ENCODE measurements around the gene CLSTN3.
"Not testable (repeated sequence)": the region's sequence is repeated elsewhere in the genome, so short reads cannot be mapped to it uniquely, and the experiment has no call there.

Gene CLSTN3

GRCh38 chr12:7103837-7104584, 26.2 kb upstream of the CLSTN3 start:
- no peak for DNase-seq (ENCODE audit: low read depth in 3 of 3)

GRCh38 chr12:7106082-7106481, 24.1 kb upstream of the CLSTN3 start:
- DNase-seq (ENCODE audit: low read depth in 3 of 3): no peak

- not testable (repeated sequence) for DNase-seq (ENCODE audit: low read depth in 3 of 3)
Observed at GRCh38 chr12:7107181-7107580, 23.0 kb upstream of the CLSTN3 start.

- no peak for DNase-seq (ENCODE audit: low read depth in 3 of 3)
Observed at GRCh38 chr12:7107636-7108002, 22.6 kb upstream of the CLSTN3 start.

- DNase-seq (ENCODE audit: low read depth in 3 of 3): peak in 2 of 3 donors; percentile 69 to 73
Observed at GRCh38 chr12:7108003-7108795, 22.0 kb upstream of the CLSTN3 start.

- DNase-seq (ENCODE audit: low read depth in 3 of 3): peak; percentile 65 to 77 (median 77)
Observed at GRCh38 chr12:7108796-7109571, 21.2 kb upstream of the CLSTN3 start, which contains the start of gene C1RL. C1RL (minus strand) TSS chr12:7109214; CDS start chr12:7109180, 34 bp downstream.

- DNase-seq (ENCODE audit: low read depth in 3 of 3): no peak
Observed at GRCh38 chr12:7109572-7109920, 20.6 kb upstream of the CLSTN3 start.

- no peak for DNase-seq (ENCODE audit: low read depth in 3 of 3)
Observed at GRCh38 chr12:7110661-7111060, 19.5 kb upstream of the CLSTN3 start.

GRCh38 chr12:7112041-7112440, 18.1 kb upstream of the CLSTN3 start:
- DNase-seq (ENCODE audit: low read depth in 3 of 3): no peak

- no peak for DNase-seq (ENCODE audit: low read depth in 3 of 3)
Observed at GRCh38 chr12:7113389-7113871, 16.7 kb upstream of the CLSTN3 start.

GRCh38 chr12:7114008-7114407, 16.2 kb upstream of the CLSTN3 start:
- DNase-seq (ENCODE audit: low read depth in 3 of 3): no peak

- DNase-seq (ENCODE audit: low read depth in 3 of 3): no peak
Observed at GRCh38 chr12:7114851-7115250, 15.3 kb upstream of the CLSTN3 start.

GRCh38 chr12:7116196-7116595, 14.0 kb upstream of the CLSTN3 start:
- DNase-seq (ENCODE audit: low read depth in 3 of 3): no peak

GRCh38 chr12:7116916-7117315, 13.3 kb upstream of the CLSTN3 start:
- no peak for DNase-seq (ENCODE audit: low read depth in 3 of 3)

GRCh38 chr12:7117670-7118069, 12.5 kb upstream of the CLSTN3 start:
- no peak for DNase-seq (ENCODE audit: low read depth in 3 of 3)

- no peak for DNase-seq (ENCODE audit: low read depth in 3 of 3)
Observed at GRCh38 chr12:7118881-7119280, 11.3 kb upstream of the CLSTN3 start.

GRCh38 chr12:7120166-7120565, 10.0 kb upstream of the CLSTN3 start:
- no peak for DNase-seq (ENCODE audit: low read depth in 3 of 3)

GRCh38 chr12:7121324-7121723, 8.8 kb upstream of the CLSTN3 start:
- no peak for DNase-seq (ENCODE audit: low read depth in 3 of 3)

GRCh38 chr12:7122811-7123769, 7.1 kb upstream of the CLSTN3 start:
- DNase-seq (ENCODE audit: low read depth in 3 of 3): no peak

GRCh38 chr12:7123806-7124522, 6.2 kb upstream of the CLSTN3 start:
- DNase-seq (ENCODE audit: low read depth in 3 of 3): no peak
